ENCODE data around the gene FAM114A2. TPM values are rescaled to one million over a fixed set of nuclear protein-coding genes. Genes with fewer than 3 reads are reported as not detected.

The FAM114A2 gene
- total and polyA plus RNA-seq, 12 donors = 6.5 to 43.7 (median 25.1) TPM

GRCh38 chr5:153968761-153969562 is 69.7 kb downstream of the FAM114A2 start:
- DNase-seq = no peak
- Histone ChIP-seq H3K9me3 (replicated peaks in 1 of 3) (no peaks in the 10 kb centered on the region), H3K4me3 (no peak overlapping the region), H3K27ac (no peak overlapping the region), H3K27me3 (no peaks in the 10 kb centered on the region), H3K36me3 (replicated peaks in 1 of 2) (no peaks in the 10 kb centered on the region), H3K4me1 (replicated peaks in 1 of 2) (no peaks in the 10 kb centered on the region)
- no peak for TF ChIP-seq POLR2A (IDR thresholded peaks at IDR 0.05)
- no peak for TF ChIP-seq CTCF (IDR thresholded peaks at IDR 0.05)
- intact Hi-C loops (cut with DNase I) = loop anchor here (5.0 to 10.0 kb wide), 3 partner anchors 474 to 1437 kb away; partner anchors contain the start of gene GRIA1 (in 1 of the 2)
- 87 to 89% (median 88%) methylated on average over 7 to 10 of the region's 10 CpGs for WGBS, 4 donors

DNA sequence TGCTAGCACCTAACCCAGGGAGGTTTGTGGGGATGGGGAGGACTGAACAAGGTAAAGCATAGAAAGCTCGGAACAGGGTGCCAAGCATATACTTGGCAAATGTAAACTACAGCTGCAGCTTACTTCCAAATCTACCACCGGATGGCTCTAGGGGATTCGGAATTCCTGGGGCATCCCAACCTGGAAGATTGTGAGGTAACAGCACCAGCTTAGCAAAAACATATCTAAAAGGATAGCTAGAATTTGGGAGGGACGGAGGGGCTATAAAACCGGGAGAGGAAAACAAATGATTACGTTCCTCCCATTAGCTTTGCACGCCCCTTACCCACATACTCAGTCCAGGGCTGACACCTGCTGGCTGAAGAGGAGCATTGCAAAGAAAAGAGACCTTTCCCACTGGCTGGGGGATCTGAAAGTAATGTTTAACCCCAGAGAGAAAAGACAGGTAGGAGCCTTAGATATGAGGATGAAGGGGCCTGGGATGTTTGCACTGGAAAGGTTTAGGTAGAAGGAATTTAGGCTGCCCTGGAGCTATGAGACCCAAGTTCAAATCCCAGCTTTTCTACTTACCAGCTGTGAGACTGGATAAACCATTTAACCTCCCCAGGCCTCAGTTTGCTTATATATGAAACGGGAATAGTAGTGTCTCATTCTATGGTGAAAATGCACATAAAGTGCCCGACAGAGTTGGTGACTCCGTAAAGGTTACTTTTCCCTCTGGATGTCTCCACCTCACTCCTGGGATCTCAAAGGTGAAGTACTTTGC is 73.6 kb downstream of the FAM114A2 start:
- TF ChIP-seq POLR2A (IDR thresholded peaks at IDR 0.05) (no peak), CTCF (IDR thresholded peaks at IDR 0.05) (peak; percentile 82 to 96 (median 90))
- Histone ChIP-seq H3K4me1 (replicated peaks in 1 of 2) (no peaks in the 10 kb centered on the region), H3K9me3 (replicated peaks in 1 of 3) (no peaks in the 10 kb centered on the region), H3K27ac (no peak overlapping the region), H3K36me3 (replicated peaks in 1 of 2) (no peaks in the 10 kb centered on the region), H3K27me3 (no peaks in the 10 kb centered on the region), H3K4me3 (peak overlapping the region in 1 of 4 donors; percentile 41)
- DNase-seq = peak; percentile 39 to 71 (median 56)
- WGBS, 4 donors = 15 to 22% (median 18%) methylated on average over 10 of the region's 10 CpGs
- intact Hi-C loops (cut with DNase I) = loop anchor here (5.0 to 10.0 kb wide), 4 partner anchors 468 to 1433 kb away; partner anchors contain the start of gene GRIA1 (in 1 of the 2)

- no peak for TF ChIP-seq CTCF (IDR thresholded peaks at IDR 0.05)
- Histone ChIP-seq H3K27ac (no peak overlapping the region), H3K4me3 (peak overlapping the region in 1 of 4 donors; percentile 41), H3K9me3 (replicated peaks in 1 of 3) (no peaks in the 10 kb centered on the region), H3K4me1 (replicated peaks in 1 of 2) (no peaks in the 10 kb centered on the region), H3K36me3 (replicated peaks in 1 of 2) (no peaks in the 10 kb centered on the region), H3K27me3 (no peaks in the 10 kb centered on the region)
- intact Hi-C loops (cut with DNase I) = loop anchor here (5.0 to 10.0 kb wide), 3 partner anchors 467 to 1400 kb away; partner anchors contain the start of gene GRIA1 (in 1 of the 2)
- 65 to 68% (median 66%) methylated on average over 9 to 17 of the region's 17 CpGs for WGBS, 4 donors
- DNase-seq = peak in 3 of 7 donors; percentile 11 to 26 (median 22)
Observed at GRCh38 chr5:153964191-153964879, 74.4 kb downstream of the FAM114A2 start.
